Medulla oblongata (tissue), 1 donor: ENCODE measurements around the gene CLCN6.

ENCODE experiments used
- DNase-seq: peaks from one replicate; pipeline ENCODE4 v3.0.0-alpha.2; 2015; ENCODE audit errors: extremely low spot score

The CLCN6 gene, protein sequence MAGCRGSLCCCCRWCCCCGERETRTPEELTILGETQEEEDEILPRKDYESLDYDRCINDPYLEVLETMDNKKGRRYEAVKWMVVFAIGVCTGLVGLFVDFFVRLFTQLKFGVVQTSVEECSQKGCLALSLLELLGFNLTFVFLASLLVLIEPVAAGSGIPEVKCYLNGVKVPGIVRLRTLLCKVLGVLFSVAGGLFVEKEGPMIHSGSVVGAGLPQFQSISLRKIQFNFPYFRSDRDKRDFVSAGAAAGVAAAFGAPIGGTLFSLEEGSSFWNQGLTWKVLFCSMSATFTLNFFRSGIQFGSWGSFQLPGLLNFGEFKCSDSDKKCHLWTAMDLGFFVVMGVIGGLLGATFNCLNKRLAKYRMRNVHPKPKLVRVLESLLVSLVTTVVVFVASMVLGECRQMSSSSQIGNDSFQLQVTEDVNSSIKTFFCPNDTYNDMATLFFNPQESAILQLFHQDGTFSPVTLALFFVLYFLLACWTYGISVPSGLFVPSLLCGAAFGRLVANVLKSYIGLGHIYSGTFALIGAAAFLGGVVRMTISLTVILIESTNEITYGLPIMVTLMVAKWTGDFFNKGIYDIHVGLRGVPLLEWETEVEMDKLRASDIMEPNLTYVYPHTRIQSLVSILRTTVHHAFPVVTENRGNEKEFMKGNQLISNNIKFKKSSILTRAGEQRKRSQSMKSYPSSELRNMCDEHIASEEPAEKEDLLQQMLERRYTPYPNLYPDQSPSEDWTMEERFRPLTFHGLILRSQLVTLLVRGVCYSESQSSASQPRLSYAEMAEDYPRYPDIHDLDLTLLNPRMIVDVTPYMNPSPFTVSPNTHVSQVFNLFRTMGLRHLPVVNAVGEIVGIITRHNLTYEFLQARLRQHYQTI

GRCh38 chr1:11805422-11806306 lies at the start of gene CLCN6, which contains the start of gene MTHFR:
Gene CLCN6 (plus strand): TSS chr1:11806191. CDS start chr1:11806263, 72 bp downstream.
Gene MTHFR (minus strand): TSS chr1:11805964. CDS start chr1:11803116, 2,848 bp downstream.
- peak; percentile 99 for DNase-seq

- no peak for DNase-seq
Measured at GRCh38 chr1:11757047-11757446, 48.9 kb upstream of the CLCN6 start.

- no peak for DNase-seq
Measured at GRCh38 chr1:11759791-11760190, 46.2 kb upstream of the CLCN6 start.

DNA sequence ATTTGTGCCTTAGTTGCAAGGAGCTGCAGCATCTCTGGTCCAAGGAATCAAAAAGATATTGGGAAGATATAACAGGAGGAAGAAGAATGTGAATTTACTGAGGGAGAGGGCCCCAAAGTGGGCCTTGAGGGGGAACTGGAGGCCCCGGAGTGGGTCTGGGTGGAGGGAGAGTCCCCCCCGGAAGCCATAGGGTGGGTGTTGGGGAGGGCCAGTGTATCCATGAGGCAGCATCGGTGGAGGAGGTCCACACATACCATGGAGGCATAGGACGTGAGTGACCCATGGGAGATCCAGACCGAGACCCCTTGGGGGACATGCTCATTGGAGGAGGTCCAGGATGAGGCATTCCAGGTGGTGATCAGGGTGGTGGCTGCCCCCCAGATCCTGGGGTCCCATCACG lies 44.7 kb upstream of the CLCN6 start:
- no peak for DNase-seq

DNA sequence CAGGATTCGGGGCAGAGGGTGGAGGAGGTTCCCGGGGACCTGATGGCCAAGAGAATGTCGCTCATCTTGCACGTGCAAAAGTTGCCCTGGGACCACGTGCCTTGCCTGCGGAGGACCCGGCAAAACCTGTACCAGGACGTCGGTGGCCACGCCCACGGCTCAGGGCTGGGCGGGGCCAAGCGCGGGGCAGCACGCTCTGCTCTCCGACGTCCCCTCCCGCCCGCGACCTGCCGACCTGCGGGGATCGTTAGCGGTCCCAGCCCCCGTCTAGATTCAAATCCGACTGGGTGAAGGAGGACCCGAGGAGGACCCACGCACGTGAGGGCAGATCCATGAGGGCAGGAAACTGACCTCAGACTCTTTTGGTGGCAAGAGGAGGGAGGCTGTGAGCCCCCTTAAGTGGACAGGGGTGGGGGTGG lies 44.0 kb upstream of the CLCN6 start, which contains the start of gene C1orf167:
Gene C1orf167, plus strand, starts transcription at position 206 of the 419 bp plus-strand sequence. CDS start 2,208 bp downstream, outside the sequence.
- DNase-seq, result no peak

- no peak for DNase-seq
Measured at GRCh38 chr1:11764115-11764514, 41.9 kb upstream of the CLCN6 start.

GRCh38 chr1:11764519-11764918 lies 41.5 kb upstream of the CLCN6 start:
- DNase-seq, result no peak

GRCh38 chr1:11765661-11766428 lies 40.1 kb upstream of the CLCN6 start:
- no peak for DNase-seq

- DNase-seq, result no peak
Measured at GRCh38 chr1:11766429-11766776, 39.6 kb upstream of the CLCN6 start.

DNA sequence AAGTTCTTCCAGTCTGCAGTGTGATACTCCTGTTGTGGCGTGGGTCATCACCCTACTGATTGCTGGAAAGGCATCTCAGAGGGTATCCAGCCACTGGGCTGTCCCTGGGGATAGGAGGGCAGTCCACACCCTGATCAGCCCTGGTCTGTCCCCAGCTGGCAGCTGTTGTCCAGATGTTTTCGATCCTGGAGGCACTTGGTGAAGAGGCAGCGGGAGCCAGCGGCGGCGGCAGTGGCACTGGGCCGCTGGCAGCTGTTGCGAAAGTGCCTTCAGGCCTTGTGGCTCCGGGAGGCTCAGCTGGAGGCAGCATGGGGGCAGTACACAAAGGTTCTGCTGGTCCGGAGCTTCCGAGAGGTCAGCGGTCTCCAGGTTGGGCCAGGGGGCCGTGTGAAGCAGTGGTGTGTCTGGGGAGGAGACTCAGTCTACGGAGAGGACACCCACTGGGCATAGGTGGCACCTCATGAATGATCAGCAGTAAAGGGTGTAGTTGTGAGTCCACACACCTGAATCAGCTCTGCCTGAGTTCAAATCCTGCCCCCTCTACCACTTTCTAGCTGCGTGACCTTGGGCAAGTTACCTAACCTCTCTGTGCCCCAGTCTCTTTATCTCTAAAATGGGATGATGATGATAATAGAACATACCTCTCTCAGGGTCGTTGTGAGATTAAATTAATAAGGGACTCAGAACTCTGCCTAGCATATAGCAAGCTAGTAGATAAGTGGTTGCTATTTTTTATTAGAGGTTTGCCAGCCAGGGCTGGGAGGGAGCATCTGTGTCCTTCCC lies 37.9 kb upstream of the CLCN6 start:
- DNase-seq, result no peak

GRCh38 chr1:11768821-11769220 lies 37.2 kb upstream of the CLCN6 start:
- no peak for DNase-seq

DNA sequence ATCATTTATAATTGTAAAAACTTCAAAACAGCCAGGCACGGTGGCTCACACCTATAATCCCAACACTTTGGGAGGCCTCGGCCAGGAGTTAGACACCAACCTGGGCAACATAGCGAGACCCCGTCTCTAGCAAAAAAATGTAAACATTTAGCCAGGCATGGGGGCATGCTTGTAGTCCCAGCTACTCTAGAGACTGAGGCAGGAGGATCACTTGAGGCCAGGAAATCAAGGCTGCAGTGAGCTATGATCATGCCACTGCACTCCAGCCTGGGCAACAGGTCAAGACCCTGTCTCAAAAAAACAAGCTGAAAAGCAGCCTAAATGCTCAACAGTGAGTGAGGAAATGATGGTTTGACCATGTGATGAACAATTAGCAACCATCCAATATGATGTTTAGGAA lies 36.7 kb upstream of the CLCN6 start:
- DNase-seq, result no peak

- DNase-seq, result no peak
Measured at GRCh38 chr1:11770011-11770410, 36.0 kb upstream of the CLCN6 start.

DNA sequence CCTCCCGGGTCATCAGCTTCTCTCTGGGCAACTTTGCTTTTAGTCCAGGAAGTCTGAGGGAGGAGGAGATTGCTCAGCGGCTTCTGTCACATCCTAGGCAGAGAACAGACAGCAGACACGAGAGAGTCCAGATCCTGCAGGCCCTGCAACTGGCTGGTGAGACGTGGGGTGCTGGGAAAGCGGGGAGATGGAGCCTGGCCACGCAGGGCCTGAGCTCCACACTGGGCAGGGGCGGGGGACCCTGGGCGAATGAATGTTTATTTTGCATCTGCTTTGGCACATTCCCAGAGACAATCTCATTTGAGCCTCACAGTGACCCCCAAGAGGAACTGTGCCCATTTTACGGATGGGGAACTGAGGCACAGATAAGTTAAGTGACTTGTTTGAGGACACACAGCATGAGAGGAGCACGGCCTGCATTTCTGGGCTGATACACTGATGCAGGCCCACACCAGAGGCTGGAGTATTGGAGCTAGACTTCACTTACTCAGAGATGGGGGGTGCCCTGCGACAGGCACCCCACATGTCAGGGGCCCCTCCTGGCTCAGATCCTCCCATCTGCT lies 34.4 kb upstream of the CLCN6 start:
- DNase-seq, result no peak

DNA sequence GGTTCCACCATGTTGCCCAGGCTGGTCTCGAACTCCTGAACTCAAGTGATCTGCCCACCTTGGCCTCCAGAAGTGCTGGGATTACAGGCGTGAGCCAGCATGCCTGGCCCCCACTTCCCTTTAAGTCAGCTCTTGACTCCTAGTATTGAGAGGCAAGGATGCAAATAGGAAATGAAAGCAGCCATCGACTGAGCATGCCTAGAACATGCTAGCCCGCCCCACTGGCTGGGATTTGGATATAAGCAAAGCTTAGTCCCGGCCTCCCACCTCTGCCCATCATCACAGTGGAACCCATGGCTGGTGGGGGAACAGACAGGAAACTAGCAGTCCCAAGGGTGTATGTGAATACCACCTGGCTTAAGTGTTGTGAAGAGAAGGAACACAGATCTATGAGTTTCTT lies 33.5 kb upstream of the CLCN6 start:
- DNase-seq, result no peak

DNA sequence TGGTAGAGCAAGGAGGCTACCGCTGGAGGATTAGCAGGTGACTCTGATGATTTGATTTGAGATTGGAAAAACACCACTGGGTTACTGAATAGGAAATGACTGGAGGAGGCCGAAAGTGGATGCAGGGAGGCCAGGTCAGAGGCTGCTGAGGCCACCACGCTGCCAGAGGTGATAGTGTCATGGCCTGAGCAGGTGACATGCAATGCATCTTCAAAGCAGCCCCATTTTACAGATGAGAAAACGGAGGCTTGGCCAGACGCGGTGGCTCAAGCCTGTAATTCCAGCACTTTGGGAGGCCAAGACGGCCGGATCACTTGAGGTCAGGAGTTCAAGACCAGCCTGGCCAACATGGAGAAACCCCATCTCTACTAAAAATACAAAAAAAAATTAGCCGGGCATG lies 31.2 kb upstream of the CLCN6 start:
- DNase-seq, result no peak

DNA sequence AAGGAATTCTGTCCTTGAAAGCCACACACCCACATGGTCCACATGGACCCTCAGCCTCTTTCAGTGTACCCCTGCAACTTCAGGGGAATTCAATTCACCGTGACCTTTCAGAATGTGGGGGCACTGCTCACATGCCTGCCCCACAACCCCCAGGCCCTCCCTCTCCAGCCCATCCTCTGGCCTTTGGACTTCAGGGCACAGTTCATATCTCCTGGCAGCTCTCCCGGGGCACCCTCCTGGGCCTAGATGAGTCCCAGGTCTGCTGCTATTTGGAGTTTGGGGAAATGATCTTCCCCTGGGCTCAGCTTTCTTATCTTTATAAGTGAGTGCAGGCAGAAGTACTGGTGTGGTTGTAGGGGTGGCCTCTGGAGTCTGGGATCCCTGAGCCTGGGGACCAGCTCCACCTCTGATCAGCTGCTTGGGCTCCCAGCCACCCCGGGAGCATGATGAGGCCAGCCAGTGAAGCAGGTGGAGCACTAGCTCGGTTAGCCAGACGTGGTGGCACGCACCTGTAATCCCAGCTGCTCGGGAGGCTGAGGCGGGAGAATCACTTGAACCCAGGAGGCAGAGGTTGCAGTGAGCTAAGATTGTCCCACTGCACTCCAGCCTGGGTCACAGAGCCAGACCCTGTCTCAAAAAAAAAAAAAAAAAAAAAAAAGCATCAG lies 28.2 kb upstream of the CLCN6 start:
- no peak for DNase-seq

DNA sequence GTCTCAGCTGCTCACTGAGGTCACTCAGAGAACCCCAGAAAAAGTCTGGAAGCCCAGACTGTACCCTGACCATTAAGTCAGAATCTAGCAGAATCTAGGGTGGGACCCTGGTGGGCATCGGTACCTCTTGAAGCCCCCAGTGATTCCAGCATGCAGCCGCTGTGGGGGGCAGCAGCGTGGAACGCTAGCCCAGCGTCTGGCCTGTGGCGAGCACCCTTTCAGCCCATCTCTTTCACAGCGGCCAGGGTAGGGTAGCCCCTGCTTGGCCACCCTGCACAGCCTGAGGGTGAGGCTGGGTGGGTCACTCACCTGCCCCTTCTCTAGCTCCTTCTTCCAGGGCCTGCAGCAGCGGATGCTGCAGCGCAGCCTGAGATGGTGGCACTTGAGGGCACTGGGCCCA lies 27.7 kb upstream of the CLCN6 start:
- DNase-seq, result no peak
